Fibroblast of skin of back (primary cell): ENCODE data around the gene OSBPL10.

Source experiments
- DNase-seq: peaks from one replicate; pipeline ENCODE4 v3.0.0-alpha.2; 2013

OSBPL10 gene

GRCh38 chr3:31732548-31732947 lies 248.5 kb downstream of the OSBPL10 start:
- DNase-seq, result no peak

GRCh38 chr3:31729573-31729972 lies 251.5 kb downstream of the OSBPL10 start:
- DNase-seq, result no peak

DNA sequence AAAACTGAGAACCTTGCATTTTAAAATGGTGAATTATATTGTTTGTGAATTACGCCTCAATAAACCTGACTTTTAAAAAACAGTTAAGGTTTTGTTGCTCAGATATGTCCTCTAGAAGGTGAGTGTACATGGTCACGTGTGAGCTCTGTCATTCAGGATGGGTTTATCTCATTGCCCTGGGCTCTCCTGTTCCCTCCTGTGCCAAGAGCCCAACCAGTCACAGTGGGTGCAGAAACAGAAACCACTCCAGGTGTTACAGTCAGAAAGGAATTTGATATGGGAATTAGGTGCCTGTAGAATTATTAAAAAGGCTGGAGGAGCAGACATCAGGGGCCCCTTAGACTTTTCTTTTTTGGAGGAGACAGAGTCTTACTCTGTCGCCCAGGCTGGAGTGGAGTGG lies 252.0 kb downstream of the OSBPL10 start:
- DNase-seq, result no peak

DNA sequence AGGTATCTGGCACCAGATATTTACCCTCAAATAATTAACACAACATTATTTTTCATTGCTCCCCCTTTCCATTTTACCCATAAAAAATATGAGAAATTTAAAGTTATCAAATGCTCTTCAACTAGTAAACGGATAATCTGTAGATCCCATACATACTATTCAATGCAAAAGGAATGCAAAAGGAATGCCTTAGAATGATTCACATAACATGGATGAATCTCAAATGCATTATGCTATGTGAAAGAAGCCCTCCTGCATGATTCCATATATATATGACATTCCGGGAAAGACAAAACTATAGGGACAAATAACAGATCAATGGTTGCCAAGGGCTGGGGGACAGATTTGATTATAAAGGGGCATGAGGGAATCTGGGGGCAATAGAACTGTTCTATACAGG lies 252.7 kb downstream of the OSBPL10 start:
- DNase-seq, result peak; percentile 68

GRCh38 chr3:31725976-31726375 lies 255.1 kb downstream of the OSBPL10 start:
- no peak for DNase-seq

GRCh38 chr3:31725568-31725967 lies 255.5 kb downstream of the OSBPL10 start:
- no peak for DNase-seq

DNA sequence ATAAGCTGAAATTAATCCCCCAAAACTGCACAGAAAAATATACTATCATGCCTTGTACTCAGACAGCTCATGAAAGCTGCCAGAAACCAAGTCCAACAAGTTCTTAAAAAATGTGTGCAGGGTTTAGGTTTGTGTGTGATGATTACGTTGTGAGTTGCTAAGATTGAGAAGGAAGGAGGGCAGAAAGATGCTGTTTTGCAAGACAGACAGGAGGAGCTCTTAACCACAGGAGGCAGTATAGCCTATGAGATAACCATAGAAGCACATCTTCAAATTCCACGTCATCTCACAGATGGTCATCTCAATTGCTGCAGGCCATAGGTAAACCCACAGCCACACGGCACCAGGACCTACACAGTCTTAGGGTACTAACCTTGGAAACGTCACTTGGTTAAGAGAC lies 256.4 kb downstream of the OSBPL10 start:
- no peak for DNase-seq

GRCh38 chr3:31724116-31724515 lies 256.9 kb downstream of the OSBPL10 start:
- no peak for DNase-seq

GRCh38 chr3:31723701-31724100 lies 257.4 kb downstream of the OSBPL10 start:
- DNase-seq, result no peak

DNA sequence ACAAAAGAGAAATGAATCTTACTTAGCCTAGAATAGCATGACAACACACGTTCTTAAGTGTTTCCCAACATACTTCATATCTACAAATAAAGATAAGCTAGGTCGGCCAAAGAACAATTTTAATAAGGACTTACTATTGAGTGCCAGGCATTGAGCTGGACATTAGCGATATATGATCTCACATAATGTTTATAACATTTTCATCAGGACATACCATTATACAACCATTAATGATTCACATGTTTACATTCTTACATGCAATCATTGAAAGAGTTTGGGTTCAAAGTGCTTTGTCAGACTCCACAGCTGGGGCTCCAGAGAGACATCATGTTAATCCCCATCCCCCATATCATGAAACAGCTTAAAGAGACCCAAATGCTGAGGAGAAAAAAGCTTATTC lies 259.4 kb downstream of the OSBPL10 start:
- no peak for DNase-seq

- no peak for DNase-seq
These were observed 266.4 kb downstream of the OSBPL10 start for GRCh38 chr3:31714495-31715280.

DNA sequence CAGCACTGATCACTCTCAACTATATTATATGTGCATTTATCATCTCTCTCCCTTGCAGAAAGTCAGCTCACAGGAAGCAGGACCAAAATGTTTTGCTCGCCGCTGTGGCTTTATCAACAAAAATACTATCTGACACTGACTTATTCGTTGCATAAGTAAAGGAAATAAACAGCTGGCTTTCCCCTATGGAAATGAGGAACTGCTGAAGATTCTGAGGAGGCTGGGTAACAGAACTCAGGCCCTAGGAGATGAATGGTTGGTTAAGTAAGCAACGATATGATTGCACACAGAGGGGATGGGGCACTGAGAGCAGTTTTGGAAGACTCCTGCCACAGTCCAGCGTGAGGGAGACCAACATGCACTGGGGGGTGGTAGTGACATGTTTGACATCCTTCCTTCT lies 267.2 kb downstream of the OSBPL10 start:
- DNase-seq, result no peak

DNA sequence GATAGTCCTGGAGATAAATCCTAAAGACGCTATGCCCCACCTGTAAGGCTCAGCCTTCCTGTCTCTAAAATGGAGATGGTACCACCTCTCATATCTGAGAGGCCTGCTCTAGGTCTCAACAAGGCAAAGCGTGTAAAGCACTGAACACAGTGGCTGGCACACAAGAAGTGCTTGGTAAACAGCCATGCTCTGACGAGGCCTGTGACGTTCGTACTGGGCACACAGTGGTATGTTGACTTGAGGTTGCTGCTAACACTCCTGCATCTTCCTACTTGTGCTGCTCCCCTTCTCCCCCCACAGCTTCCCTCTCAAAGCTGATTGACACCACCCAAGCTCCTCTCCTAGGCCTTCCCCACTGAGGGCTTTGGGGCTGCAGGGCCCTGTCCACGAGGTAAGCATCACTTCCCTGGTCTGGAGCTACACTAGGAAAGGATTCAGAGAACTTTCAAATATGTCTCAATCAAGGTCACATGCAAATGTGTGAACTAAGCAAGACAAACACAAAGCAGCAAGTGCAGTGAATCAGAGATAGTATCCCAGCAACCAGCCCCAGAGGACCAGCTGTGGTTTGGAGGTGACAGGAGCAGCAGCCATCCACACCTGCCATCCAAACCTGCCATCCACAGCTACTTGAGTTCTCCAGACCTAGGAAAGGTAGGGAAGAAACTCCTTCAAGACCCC lies 270.8 kb downstream of the OSBPL10 start:
- DNase-seq, result no peak

GRCh38 chr3:31709526-31709925 lies 271.5 kb downstream of the OSBPL10 start:
- DNase-seq, result no peak

- no peak for DNase-seq
These were observed 272.1 kb downstream of the OSBPL10 start for GRCh38 chr3:31709005-31709404.

- DNase-seq, result no peak
These were observed 273.8 kb downstream of the OSBPL10 start for GRCh38 chr3:31707286-31707685.

GRCh38 chr3:31705736-31706135 lies 275.3 kb downstream of the OSBPL10 start:
- DNase-seq, result peak; percentile 48

- DNase-seq, result peak; percentile 59
These were observed 276.4 kb downstream of the OSBPL10 start for GRCh38 chr3:31704591-31705179.

GRCh38 chr3:31704156-31704555 lies 276.9 kb downstream of the OSBPL10 start:
- DNase-seq, result no peak

GRCh38 chr3:31701286-31701685 lies 279.8 kb downstream of the OSBPL10 start:
- DNase-seq, result no peak

- DNase-seq, result peak; percentile 11
These were observed 281.6 kb downstream of the OSBPL10 start for GRCh38 chr3:31699309-31699953.

GRCh38 chr3:31696815-31697548 lies 284.1 kb downstream of the OSBPL10 start:
- DNase-seq, result no peak

DNA sequence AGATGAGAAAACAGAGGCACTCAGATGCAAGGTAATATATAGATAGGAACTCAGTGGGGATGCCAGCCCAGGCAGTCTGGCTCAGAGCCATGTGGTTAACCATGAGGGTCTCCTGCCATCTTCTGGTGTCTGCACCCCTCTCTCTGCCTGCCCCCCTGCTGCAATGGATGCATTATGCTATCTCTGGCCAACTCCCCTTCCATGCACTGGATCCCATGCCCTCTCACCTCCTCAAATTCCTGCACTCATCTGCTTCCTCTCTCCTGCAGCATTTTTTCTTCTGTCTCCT lies 285.1 kb downstream of the OSBPL10 start:
- no peak for DNase-seq
